GM21381 (cell line): ENCODE results near the gene NLGN4X.

Experiments
- ATAC-seq: cut with Tn5 transposase; IDR thresholded peaks from one replicate; pipeline ENCODE4 v1.9.1; 2021; ENCODE audit warnings: mild to moderate bottlenecking, moderate library complexity; ENCODE audit not compliant: unreplicated experiment

Gene NLGN4X

DNA sequence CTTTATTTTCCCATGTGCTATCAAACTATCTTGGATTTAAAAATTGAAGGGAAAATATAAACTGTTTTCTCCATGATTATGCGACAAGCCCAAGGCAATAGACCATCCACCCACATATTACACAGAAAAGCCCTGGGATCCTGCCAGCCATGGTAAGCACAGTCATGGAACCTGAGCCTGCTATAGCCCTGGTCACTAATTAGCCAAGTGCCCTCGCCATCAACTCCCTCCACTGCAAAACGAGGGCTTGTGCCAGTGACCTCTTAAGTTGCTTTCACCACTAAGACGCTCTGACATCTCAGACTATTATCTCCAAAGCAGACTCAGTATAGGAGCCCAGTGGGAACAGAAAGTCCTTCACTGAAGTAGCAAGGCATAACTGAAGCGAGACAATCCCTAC lies 69.2 kb downstream of the NLGN4X start:
- ATAC-seq = no peak

DNA sequence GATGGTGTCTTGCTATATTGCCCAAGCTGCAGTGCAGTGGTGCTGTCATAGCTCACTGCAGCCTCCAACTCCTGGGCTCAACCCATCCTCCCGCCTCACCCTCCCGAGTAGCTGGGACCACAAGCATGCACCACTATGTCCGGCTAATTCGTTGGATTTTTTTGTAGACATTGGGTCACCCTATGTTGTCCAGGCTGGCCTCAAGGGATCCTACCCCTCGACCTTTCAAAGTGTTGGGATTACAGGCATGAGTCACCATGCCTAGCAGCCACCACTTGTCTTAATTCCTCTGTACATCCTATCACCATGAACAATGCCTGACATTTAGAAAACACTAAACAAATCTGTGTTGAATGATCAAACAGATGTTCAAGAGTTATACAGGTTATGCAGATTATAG lies 76.7 kb downstream of the NLGN4X start:
- ATAC-seq = no peak

DNA sequence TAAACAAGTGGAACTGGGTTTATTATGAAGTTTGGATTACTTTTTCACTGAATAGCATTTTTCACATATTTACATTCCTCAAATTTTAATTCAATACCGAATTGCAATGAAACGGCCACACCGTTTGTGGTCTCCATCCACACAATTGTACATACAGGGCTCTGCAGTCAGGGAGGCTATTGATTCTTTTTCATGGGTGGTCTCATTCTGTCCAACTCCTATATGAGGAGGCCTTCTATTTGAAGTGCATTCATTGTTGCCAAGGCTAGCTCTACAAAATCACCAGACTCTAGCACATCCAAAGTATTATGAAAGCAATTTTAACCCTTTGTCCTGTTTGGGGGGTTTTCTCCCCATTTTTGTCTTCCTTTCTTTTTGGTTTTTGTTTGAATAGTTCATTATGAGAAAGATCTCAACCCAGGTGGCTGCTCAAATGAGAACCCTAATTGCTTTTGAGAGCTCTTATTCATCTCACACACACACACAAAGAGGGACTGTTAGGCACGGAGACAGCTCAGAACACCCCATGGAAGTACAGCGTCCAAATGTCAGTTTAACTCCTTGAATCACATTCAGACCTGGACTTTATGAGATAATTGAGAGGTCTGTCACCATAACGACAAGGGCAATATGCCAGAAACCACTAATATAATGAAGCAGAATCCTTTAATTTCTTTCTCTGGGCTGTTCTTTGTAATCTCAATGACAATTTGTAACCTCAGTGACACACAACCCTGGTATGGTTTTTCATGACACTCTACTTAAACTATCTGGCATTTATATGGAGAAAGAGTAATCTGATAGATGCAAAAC lies 79.4 kb downstream of the NLGN4X start:
- ATAC-seq = no peak

DNA sequence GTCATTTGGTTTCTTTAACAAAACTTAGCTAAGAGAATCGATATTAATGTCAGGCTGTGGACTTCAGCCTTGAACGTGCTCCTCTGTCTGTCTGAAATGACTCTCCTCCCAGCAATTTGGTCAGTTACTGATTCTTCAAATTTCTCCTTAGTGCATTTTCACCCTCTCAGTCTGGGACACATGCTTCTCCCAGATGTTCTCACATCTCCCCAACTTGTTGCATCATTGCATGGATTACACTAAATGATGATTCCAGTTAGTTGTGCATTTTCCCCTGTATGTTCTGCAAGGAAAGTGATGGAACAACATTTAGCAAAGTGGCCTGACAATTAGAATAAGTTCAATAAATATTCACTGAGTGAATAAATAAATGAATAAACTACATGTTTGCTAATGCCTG lies 94.4 kb downstream of the NLGN4X start:
- ATAC-seq = no peak

DNA sequence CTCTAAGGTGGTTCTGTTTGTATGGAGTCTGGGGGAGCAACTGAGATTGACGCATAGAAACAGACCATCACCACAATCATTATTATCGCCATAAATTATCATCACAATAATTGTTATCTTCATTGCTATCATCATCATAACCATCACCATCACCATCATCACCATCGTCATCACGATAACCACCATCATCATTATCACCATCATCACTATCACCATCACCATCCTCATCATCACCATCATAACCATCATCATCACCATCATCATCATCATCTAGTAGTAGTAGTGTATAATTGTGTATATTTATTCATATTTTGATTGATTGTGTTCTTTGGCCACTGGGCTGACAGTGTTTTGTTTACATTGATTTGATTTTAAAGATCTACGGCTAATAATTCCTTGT lies 95.7 kb downstream of the NLGN4X start:
- no peak for ATAC-seq

DNA sequence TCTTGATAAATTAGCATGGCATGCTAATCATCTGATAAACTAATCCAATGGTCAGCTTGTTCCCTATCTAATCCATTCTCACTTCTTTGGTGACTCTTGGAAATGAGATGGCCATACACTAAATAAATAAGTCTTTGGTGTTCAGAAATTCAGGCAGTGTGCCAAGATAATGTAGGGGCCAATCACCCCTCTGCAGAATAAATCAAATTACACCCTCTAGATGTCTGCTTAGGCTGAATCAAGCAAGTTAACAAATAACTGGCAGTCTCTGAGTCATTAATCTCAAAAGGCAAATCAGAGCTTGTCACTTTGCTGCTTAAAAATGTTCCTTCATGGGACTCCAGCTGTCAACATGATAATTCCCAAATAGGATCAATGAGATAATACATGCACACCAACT lies 97.4 kb downstream of the NLGN4X start:
- ATAC-seq = no peak

DNA sequence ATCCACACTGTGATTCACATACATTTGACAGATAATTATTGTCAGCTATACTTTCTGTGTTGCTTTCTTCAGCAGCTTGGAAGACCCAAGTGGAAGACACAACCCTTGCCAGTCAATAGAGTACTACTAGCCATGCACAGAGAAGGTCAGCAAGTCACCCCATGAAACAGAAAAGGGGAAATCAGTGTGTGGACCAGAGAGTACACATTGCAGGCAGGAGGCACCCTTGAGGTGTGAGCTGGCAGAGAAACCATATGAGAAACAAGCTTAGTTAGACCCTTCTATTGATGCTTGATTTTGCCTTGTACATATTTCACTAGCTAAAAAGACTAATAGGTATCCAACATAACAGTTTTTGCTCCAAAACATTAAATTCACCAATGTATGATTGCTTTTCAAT lies 99.5 kb downstream of the NLGN4X start:
- ATAC-seq = no peak

DNA sequence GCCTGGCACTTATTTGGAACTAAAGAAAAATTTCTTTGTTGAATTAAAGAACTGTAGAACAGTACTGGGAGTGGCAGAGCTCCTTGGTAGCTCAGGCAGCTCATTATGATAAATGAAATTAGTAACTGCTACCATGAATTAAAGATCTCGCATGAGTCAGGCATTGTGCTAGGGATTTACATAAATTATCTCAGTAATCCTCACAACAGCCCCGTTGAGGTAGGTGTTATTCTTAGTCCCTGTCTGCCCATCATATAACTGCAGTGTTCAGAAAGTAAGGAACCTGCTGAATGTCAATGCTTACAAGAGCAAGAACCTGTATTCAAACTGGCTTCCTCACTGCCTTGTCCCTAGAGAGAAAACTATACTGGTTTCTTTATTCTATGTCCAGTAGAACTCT lies 108.3 kb downstream of the NLGN4X start:
- ATAC-seq = no peak

DNA sequence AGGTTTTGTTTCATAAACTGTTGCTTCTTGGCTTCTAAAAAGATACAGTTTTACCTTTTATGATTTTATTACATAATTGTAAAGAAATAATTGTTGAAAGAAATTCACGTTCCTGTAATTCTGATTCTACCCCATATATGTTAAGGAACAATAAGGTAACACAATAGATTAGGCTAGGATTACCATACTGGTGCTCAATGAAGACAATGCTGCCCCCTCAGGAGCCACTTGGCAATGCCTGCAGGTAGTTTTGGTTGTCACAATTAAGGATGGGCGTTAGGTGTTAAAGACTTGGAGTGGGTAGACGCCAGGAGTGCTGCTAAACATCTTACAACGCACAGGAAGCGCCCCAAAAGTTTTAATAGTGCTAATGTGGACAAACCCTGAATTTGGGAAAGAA lies 133.2 kb downstream of the NLGN4X start:
- ATAC-seq = no peak

DNA sequence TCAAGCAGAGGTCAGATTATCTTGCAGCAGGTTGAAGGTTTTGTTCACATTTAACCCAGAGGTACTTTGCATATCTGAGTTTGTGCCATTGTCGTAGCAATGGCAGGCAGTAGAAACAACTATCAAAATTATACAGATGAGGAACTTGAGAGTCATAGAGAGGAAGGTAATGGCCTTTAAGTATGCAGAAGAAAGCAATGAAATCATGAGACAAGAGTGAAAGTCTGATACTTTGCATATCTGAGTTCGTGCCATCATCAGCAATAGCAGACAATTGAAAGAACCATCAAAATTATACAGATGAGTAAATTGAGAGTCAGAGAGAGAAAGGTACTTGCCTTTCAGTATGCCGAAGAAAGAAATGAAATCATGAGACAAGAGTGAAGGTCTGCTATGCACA lies 154.1 kb downstream of the NLGN4X start:
- ATAC-seq = no peak

DNA sequence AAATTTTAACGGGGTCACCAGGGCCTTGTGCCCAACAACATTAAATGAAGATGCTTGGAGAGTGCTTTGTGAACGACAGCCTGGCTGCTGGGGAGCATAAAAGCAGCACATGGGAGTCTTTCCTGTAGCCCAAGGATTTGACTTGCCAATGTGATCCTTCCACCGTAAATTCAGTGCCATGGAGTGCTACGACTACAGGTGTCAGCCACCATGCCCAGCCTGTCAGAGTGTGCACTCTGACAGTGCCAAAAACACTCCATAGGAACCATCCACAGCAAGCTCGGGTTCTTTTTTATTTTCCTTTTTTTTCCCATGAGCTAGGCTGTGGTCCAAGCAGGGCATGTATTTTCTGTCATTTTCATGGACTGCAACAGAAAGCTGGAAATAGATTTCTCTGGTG lies 156.9 kb downstream of the NLGN4X start:
- ATAC-seq = no peak

DNA sequence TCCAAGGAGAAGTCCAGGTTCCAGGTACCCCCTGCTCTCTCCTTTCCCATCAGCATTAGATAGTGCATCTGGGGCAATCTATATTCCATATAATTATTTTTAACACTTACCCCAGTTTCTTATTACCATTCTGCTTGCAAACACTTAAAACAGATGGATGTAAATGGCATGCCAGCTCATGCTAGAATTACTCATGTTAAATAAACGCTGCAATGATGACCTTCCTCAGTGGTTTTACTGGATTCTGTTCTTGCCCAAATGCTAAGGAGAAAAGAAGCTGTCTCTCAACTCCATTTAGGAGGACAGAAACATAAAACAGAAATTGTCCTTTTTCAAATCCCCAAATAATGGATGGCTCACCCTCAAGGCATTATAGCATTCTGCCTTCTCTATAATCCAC lies 161.1 kb downstream of the NLGN4X start:
- no peak for ATAC-seq

DNA sequence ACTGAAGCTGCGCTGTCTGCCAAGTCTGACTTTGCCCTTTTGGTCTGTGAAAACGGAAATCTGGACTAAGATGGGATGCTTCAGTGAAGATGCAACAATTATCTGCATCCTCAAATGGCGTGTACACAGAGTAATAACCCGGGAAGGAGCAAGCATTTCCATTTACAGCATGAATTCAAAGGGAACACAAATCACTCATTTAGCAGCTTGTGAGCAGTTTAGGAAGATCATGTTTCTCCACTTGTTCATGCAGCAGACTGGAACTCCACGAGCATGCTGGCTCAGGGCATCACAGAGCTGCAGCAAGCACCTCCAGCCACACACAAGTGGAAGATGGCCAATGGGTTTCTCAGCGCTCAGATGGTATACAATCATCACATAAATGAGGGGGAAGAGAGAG lies 175.5 kb downstream of the NLGN4X start:
- ATAC-seq = no peak

DNA sequence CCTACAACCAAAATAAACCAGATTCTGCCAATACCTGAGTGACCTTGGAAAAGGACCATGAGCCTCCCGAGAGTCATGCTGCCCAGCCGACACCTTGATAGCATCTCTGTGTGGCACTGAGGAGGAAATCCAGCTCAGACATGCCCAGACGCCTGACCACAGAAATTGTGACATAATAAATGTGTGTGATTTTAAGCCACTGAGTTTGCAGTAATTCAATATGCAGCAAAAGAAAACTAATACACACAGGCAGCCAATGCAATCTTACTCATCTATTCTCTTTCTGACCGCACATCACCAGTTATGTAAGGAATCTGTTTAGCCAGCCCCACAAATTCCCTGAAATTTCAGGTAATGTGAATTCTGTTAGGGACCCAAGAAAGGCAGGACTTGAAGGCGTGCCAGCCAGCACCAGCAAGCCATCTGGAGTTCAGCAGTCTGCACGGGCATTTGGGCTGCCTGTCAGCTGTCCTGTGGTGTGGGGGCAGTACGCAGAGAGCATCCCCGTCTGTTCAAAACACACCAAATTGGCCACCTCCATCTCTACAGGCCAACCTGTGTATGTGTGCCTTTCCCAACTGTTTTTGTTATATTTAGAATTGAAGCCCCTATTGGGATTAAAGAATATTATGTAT lies 176.4 kb downstream of the NLGN4X start:
- ATAC-seq = no peak

DNA sequence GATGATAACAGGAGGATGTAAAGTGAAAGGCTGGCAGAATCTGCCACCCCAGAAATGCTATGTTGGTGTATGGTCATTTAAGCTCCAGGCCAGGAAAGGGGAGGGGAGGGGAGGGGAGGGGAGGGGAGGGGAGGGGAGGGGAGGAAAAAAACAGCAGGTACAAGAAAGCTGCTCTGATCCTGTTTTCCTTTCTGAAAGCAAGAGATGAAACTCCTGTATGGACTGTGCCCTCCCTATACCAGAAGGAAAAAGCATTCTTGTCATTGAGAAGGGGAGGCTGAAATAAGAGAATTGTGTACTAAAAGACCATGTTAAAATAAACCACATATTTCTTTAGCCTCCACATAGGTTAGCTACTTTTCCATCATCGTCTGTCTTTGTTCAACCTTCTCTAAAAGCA lies 179.5 kb downstream of the NLGN4X start:
- ATAC-seq = no peak

DNA sequence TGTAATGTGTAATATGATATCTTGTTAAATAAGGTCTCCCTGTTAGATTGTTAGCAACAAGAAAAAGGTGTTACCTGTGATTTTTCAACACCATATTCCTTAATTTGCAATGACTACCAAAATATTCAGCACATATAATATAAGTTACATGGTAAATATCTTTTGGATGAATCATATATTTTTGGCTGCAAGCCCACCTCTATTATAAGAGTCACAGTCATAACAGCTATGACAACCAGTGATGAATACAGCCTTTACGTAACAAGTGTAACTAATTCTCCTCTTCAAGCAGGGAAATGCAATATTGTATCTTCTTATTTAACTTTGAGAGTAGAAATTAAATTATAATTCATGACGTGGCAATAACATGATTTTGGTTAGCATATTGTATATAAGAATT lies 187.0 kb downstream of the NLGN4X start:
- ATAC-seq = no peak

DNA sequence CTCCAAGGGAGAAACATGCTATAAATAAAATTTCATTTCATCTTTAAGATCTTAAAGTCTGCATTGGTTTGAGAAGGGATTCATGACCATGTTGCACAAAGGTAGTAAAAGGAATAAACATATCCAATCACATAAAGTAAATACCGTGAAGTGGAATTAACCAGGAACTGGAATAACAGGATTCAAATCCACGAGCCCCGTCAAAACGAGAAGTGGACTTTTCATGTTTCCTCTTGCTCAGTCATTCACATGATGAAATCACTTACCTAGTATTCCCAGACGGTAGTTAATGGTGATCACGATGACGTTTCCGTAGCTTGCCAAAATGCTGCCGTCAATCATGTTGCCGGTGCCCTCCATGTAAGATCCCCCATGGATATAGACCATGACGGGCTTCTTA lies 199.7 kb downstream of the NLGN4X start:
- no peak for ATAC-seq

DNA sequence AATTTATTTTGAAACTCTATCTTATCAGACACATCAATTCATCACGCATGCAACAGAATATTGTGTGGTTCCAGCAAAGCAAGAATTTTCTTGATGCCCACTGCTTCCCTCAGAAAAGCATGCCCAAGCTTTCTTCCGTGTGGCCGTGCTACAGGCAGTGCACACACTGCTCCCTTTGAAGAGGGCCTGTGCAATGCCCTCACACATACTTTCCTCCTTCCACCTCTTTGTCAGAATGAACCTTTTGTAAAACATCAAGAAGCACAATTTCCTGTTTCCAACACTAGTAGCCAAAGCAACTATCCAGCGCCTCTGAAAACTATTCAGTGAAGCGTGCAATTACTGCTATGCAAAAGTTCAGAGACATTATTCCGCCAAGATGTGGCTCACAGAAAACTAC lies 201.7 kb downstream of the NLGN4X start:
- no peak for ATAC-seq

DNA sequence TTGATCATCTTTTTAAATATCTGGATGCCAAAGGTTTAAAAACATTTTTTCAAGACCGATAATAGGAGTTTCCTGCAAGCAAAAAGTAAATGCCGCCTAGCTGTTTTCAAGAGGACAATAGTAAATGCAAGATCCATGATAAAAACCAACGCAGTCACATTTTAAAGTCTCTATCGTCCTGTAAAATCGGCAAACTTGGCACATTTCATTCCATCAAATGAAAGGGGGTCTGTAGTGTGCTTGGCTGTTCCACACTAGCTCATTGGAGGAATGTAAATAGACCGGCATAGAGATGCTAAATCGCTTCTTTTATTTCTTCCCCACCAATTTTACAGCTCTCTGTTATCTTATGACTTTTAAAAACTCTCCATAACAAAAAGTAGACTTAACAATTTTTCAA lies 202.2 kb downstream of the NLGN4X start:
- ATAC-seq = no peak

DNA sequence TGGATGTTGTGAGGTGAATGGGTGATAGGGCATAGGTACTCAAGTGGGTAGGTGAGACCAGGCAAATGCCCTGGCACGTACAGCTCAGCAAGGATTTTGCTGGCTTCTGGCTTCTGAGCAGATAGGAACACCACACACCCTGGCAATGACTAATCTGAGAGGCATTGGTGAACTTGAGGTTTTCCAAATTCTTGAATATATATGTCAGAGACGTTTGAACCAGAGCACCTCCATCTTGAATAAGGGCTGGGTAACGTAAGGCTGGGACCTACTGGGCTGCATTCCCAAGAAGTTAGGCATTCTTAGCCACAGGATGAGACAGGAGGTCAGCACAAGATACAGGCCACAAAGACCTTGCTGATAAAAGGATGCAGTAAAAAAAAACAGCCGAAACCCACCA lies 204.5 kb downstream of the NLGN4X start:
- no peak for ATAC-seq

DNA sequence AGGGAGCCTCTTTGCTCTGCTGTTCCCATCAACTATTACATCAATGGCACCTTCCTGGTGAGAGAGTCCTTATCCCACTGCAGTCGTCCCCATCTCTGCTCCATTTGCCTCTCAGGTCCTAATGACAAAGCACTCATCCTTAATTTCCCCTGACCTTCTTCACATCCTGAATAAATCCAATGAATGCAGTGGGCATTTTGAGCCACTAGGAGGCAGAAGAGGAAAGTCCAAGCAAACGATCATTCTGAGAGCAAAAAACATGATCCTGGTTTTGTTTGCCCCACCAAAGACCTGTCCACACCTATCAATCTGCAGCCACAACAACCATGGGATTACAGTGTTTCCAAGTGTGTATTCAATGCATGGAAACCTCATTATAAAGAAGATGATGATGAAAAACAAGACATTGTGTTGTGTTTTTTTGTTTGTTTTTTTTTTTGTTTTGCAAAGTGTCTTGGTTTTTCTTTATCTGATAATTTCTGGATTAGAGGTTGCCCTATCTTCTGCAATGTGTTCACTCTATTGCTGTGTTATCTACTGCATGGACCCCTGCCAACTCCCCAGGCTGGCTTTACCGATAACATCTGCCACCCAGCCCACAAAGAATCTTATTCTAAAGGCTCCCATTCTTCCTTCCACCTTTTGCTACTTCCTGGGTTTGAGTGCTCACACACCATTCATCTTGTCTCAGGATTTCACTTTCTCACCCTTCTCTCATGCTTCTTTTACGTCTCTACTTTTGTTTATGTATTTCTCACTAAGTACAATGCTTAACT lies 207.2 kb downstream of the NLGN4X start:
- ATAC-seq = no peak

DNA sequence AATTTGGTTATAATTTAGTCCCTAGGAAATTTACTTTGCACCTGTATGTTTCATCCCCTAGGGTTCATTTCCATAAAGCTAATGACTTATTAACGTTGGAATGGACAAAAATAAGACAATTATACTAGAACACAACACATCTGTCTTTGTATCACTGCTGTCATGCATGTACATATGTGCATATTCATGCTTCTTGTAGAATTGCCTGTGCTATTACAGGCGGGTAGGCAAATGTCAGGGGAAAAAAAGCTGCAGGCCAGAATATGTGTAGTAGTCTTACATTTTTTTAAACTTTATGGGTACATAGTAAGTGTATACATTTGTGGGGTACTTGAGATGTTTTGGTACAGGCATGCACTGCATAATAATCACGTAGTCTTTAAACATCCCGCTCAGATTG lies 209.6 kb downstream of the NLGN4X start:
- no peak for ATAC-seq
